GM19397 (cell line): ENCODE results near the gene NAALADL2.
A peak's percentile ranks its signal among the peaks of the same experiment; 100 is the strongest.
"Not testable (repeated sequence)": the region's sequence is repeated elsewhere in the genome, so short reads cannot be mapped to it uniquely, and the experiment has no call there.

Experiments
- ATAC-seq: cut with Tn5 transposase; IDR thresholded peaks from one replicate; pipeline ENCODE4 v1.9.1; 2021; ENCODE audit warnings: mild to moderate bottlenecking, moderate library complexity; ENCODE audit not compliant: unreplicated experiment

Gene NAALADL2

GRCh38 chr3:175346573-175347356 is 487.6 kb downstream of the NAALADL2 start:
- no peak for ATAC-seq

GRCh38 chr3:175349168-175349567 is 490.0 kb downstream of the NAALADL2 start:
- ATAC-seq, result peak; percentile 74

GRCh38 chr3:175355801-175356335 is 496.7 kb downstream of the NAALADL2 start:
- ATAC-seq, result no peak

GRCh38 chr3:175356899-175357324 is 497.8 kb downstream of the NAALADL2 start:
- no peak for ATAC-seq

GRCh38 chr3:175357758-175358157 is 498.6 kb downstream of the NAALADL2 start:
- no peak for ATAC-seq

GRCh38 chr3:175358935-175359334 is 499.8 kb downstream of the NAALADL2 start:
- no peak for ATAC-seq

- ATAC-seq, result not testable (repeated sequence)
Measured at GRCh38 chr3:175370426-175370825, 511.3 kb downstream of the NAALADL2 start.

GRCh38 chr3:175371187-175371586 is 512.1 kb downstream of the NAALADL2 start:
- not testable (repeated sequence) for ATAC-seq

- no peak for ATAC-seq
Measured at GRCh38 chr3:175374705-175375104, 515.6 kb downstream of the NAALADL2 start.

GRCh38 chr3:175378348-175378747 is 519.2 kb downstream of the NAALADL2 start:
- ATAC-seq, result peak; percentile 95

- no peak for ATAC-seq
Measured at GRCh38 chr3:175381685-175382084, 522.6 kb downstream of the NAALADL2 start.

GRCh38 chr3:175383371-175383770 is 524.2 kb downstream of the NAALADL2 start:
- no peak for ATAC-seq

GRCh38 chr3:175383813-175384212 is 524.7 kb downstream of the NAALADL2 start:
- ATAC-seq, result no peak

- no peak for ATAC-seq
Measured at GRCh38 chr3:175384569-175384968, 525.4 kb downstream of the NAALADL2 start.

- no peak for ATAC-seq
Measured at GRCh38 chr3:175386630-175387029, 527.5 kb downstream of the NAALADL2 start.

- no peak for ATAC-seq
Measured at GRCh38 chr3:175389560-175389959, 530.4 kb downstream of the NAALADL2 start.

GRCh38 chr3:175391601-175392000 is 532.5 kb downstream of the NAALADL2 start:
- ATAC-seq, result no peak

GRCh38 chr3:175392653-175393052 is 533.5 kb downstream of the NAALADL2 start:
- no peak for ATAC-seq

- no peak for ATAC-seq
Measured at GRCh38 chr3:175397372-175397771, 538.2 kb downstream of the NAALADL2 start.

GRCh38 chr3:175398676-175399075 is 539.5 kb downstream of the NAALADL2 start:
- ATAC-seq, result no peak

GRCh38 chr3:175399156-175399840 is 540.2 kb downstream of the NAALADL2 start:
- ATAC-seq, result no peak

- ATAC-seq, result no peak
Measured at GRCh38 chr3:175404027-175404426, 544.9 kb downstream of the NAALADL2 start.
